Cardiac fibroblast (primary cell): ENCODE data around the gene MARCHF3.
"Not testable (repeated sequence)": the region's sequence is repeated elsewhere in the genome, so short reads cannot be mapped to it uniquely, and the experiment has no call there.

Source experiments
- DNase-seq, 2 donors: peaks; one replicate each; pipeline versions ENCODE4 v3.0.0 to v3.0.0-alpha.2; 2010; ENCODE audit warnings: low read depth in 2 of 2
- H3K4me3 ChIP-seq, 2 donors: replicated peaks in 1 of 2; 1 replicate in 1 of 2; 2 replicates in 1 of 2; pipeline ENCODE4 v1.5.1; 2011; ENCODE audit warnings: low read depth in 2 of 2, low read length in 2 of 2, mild to moderate bottlenecking in 2 of 2, moderate library complexity in 1 of 2
- TF ChIP-seq, protein P1 (sequence below): IDR thresholded peaks from one replicate; pipeline ENCODE4 v1.5.1; 2011; ENCODE audit warnings: low read depth, mild to moderate bottlenecking, low read length, inconsistent platforms

The MARCHF3 gene

DNA sequence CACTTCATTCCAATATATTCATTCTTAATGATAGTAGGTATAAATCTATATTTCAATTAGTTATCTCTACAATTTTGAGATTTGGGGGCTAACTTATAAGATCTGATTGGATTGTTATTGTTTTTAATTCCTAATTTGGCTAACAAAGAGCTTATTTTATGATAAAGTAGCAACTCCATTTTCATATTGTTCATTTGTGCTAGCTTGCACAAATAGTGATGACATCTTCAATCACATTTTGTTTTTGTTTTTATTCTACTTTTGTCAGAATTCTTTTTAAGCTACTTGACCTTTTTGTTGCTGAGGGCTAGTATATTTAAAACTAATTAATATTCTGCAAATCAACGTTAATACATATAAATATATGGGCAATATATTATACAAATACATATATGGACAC, 22.8 kb downstream of the MARCHF3 start:
- no peak overlapping the region for H3K4me3 ChIP-seq
- TF ChIP-seq, protein P1, sequence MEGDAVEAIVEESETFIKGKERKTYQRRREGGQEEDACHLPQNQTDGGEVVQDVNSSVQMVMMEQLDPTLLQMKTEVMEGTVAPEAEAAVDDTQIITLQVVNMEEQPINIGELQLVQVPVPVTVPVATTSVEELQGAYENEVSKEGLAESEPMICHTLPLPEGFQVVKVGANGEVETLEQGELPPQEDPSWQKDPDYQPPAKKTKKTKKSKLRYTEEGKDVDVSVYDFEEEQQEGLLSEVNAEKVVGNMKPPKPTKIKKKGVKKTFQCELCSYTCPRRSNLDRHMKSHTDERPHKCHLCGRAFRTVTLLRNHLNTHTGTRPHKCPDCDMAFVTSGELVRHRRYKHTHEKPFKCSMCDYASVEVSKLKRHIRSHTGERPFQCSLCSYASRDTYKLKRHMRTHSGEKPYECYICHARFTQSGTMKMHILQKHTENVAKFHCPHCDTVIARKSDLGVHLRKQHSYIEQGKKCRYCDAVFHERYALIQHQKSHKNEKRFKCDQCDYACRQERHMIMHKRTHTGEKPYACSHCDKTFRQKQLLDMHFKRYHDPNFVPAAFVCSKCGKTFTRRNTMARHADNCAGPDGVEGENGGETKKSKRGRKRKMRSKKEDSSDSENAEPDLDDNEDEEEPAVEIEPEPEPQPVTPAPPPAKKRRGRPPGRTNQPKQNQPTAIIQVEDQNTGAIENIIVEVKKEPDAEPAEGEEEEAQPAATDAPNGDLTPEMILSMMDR, result no peak
- no peak for DNase-seq

GRCh38 chr5:127006744-127007143, 23.6 kb downstream of the MARCHF3 start:
- TF ChIP-seq, protein P1, result no peak
- no peak overlapping the region for H3K4me3 ChIP-seq
- peak; percentile 51 to 61 for DNase-seq

- DNase-seq, H3K4me3 ChIP-seq: not testable (repeated sequence)
These were observed 25.1 kb downstream of the MARCHF3 start for GRCh38 chr5:127005282-127005681.

- H3K4me3 ChIP-seq, result no peak overlapping the region
- TF ChIP-seq, protein P1, result no peak
- no peak for DNase-seq
These were observed 25.6 kb downstream of the MARCHF3 start for GRCh38 chr5:127004721-127005120.

DNA sequence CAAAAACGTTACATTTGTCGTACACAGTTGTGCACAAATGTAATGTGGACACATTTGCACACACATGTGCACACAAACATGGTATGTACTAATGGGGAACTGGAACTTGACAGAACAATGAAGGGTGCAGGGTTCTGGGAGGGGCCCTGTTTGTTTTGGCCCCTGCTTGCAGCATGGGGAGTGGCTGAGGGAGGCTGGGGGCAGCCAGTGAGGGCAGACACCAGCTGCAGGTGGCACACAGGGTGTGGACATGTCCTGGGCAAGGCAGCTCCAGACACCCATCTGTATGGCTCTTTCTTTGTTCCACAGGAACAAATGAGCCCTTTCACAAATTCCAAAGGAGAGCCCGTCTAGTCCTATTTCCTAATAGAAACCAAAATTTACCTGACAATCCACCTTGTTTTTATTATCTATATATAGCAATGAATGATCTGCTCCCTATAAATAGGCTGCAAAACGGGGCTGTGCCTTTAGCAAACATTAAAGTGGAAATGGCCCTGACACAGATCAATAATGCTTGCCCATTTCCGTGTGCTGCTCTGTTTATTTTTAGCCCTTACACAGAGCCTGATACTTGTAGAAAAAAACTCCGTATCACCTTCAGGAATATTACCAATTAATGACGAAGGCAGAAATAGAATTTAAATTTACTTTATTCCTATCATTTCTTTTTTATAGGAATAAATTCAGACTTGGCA, 26.4 kb downstream of the MARCHF3 start:
- H3K4me3 ChIP-seq, result no peak overlapping the region
- TF ChIP-seq, protein P1, result no peak
- no peak for DNase-seq

GRCh38 chr5:127002390-127002789, 28.0 kb downstream of the MARCHF3 start:
- DNase-seq, result peak; percentile 68 to 86

GRCh38 chr5:127001621-127002296, 28.6 kb downstream of the MARCHF3 start:
- TF ChIP-seq, protein P1, result no peak

More at GRCh38 chr5:127002390-127002789, 28.0 kb downstream of the MARCHF3 start:
- TF ChIP-seq, protein P1, result no peak
- no peak overlapping the region for H3K4me3 ChIP-seq

More at GRCh38 chr5:127001621-127002296, 28.6 kb downstream of the MARCHF3 start:
- DNase-seq, result peak; percentile 87 to 92
- H3K4me3 ChIP-seq, result no peak overlapping the region
